ENCODE data around the gene SLC26A9.
A peak's percentile ranks its signal among the peaks of the same experiment; 100 is the strongest.

SLC26A9 gene

GRCh38 chr1:205943245-205943644 lies at the start of gene SLC26A9:
Gene SLC26A9 (minus strand): TSS chr1:205943456. CDS start chr1:205935820, 7,636 bp downstream.
- no peak for DNase-seq (ENCODE audit: low spot score)

GRCh38 chr1:205992218-205992882 lies 49.1 kb upstream of the SLC26A9 start:
- DNase-seq (ENCODE audit: low spot score) = no peak

- DNase-seq (ENCODE audit: low spot score) = no peak
Measured at GRCh38 chr1:205991237-205991636, 48.0 kb upstream of the SLC26A9 start.

DNA sequence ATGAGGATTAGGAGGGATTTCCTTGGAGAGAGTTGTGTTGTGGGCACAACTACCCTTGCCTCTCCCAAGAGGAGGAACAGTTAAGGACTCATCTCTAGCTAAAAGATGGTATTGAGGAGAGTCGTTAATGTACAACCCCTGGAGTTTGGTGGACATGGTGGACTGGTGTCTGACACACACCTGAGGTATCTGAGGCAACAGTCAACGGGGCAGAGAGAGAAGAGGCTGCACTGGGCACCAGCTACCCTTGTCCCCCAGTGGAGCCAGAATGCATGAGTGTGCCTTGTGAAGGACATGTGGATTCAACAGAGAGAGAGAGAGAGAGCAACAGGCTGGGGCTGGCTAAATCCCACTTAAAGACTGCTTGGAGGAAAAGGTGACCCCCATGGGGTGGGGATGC lies 47.0 kb upstream of the SLC26A9 start:
- DNase-seq (ENCODE audit: low spot score) = no peak

- DNase-seq (ENCODE audit: low spot score) = no peak
Measured at GRCh38 chr1:205989786-205990185, 46.5 kb upstream of the SLC26A9 start.

DNA sequence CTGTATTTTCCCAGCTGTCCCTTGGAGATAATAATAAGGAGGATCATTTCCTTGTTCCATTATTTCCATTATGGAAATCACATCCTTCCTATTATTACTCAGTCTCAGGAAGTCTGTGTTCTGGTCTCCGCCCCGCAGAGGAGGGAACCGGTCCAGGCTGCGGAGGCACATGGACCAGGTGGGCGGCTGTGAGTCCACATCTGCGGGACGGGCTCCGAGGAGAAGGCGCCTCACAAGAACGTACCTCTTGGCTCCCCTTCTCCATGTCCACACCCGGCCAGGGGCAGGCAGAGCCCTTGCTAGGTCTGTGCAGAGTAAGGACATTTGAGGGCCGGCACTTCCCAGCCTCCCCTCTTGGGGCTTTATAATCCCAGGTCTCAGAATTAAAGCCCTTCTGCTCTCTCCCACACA lies 45.3 kb upstream of the SLC26A9 start:
- no peak for DNase-seq (ENCODE audit: low spot score)

DNA sequence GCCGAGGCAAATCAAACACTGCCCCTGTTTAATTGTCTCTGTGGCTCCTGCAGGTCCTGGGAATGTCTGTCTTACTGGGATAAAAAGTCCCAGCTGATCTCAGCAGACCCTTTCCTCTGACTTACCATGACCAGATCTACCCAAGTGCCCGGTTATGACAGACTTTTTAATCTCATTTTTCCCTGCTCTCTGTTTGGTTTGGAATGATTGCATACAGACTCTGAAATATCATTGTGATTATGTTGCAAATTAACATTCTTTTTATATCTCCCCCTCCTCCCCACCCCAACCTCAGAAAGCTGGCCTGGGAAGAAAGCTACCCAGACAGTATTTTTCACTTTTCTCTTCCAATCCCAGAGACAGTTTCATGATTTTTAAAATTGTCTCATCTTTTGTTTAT lies 43.6 kb upstream of the SLC26A9 start:
- DNase-seq (ENCODE audit: low spot score) = no peak

GRCh38 chr1:205986292-205986691 lies 43.0 kb upstream of the SLC26A9 start:
- no peak for DNase-seq (ENCODE audit: low spot score)

- DNase-seq (ENCODE audit: low spot score) = no peak
Measured at GRCh38 chr1:205985330-205986005, 42.2 kb upstream of the SLC26A9 start.

DNA sequence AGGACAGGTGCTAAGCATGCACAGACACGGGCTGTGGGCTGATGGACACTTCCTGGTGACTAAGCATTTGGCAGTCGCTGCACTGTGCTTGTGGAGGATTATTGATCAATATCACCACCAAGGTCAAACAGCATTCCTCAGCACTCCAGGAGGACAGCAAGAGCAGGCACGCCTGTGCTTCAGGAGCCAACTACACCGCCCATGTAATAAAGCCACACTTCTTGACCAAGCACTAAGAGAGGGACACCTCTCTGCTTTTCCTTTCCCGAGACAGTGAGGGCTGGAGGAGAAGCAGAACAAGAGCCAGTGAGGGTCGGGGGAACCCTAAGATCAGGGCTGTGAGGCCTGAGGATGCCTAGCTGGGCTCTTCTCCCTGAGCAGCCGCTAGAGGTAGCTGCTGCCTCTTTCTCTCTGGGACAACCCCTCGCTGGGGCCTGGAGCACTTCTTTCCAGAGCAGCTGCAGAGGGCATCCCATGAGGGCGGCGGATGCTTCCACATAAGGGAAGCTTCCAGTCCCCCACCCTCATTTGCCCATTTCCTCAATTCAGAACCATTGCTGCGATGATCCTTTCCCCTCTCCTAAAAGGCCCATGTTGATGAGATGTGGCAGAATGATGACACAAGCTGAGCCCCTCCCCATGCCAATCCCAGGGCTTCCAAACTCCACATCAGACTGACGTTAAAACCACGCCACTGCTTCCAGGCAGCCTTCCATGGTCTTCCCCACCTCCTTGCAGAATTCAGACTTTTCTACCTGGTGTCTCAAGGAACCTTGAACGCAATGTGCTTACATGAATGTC lies 40.9 kb upstream of the SLC26A9 start:
- peak; percentile 67 for DNase-seq (ENCODE audit: low spot score)

DNA sequence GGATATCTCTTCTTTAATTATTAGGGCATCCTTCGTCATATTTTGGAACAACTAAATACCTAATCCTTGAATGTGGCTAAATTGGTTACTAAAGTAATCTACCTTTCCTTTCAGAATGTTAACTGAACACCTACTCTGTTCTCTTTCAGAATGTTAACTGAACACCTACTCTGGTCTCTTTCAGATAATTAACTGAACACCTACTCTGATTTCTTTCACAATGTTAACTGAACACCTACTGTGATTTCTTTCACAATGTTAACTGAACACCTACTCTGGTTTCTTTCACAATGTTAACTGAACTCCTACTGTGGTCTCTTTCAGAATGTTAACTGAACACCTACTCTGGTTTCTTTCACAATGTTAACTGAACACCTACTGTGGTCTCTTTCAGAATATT lies 38.0 kb upstream of the SLC26A9 start:
- no peak for DNase-seq (ENCODE audit: low spot score)

DNA sequence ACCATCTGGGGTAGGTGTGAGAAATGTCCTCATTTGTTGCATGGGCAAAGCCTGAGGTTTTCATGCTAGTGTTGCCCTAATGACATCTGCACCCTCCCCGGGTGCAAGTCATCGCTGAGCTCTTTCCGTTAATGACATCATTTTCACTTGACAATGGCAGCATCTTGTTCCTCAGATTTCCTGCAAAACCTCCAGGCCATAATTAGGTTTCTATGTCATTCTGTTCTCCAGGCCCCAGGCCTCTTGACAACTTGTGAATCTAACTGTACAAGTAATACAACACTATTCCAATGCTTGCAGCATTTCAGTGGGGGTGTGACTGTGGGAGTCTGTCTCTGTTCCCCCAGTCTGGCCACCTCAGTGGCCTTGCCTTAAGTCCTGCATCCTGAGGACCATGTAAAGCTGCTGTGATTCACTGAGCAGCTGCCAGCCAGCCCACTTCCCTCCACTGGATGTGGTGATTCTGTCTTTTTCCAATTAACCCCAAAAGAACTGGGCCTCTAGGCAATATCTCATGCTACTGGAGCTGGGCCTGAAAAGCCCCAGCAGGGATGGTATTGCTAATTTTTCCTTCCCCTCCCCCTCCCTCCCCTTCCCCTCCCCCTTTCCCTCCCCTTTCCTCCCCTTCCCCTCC lies 37.1 kb upstream of the SLC26A9 start:
- DNase-seq (ENCODE audit: low spot score) = no peak

GRCh38 chr1:205979301-205979700 lies 36.0 kb upstream of the SLC26A9 start:
- DNase-seq (ENCODE audit: low spot score) = no peak

DNA sequence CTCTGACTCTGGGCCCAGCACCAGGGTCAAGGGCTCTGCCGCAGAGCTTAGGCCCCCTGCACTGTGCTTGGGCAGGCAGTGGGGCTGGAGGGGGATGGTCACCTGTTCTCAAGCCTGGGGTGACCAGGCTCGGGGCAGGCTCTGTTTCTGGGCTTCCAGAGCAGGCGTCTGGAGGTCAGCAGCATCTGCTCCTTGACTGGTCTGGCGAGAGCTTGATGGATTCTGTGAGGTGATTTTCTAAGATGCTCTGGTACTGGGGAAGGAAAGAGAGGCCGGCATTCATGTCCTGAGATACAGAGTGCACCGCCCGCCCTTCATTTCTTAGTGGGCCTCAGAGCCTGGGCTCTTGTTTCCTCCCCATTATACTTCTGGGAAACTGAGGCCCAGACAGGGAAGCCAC lies 35.4 kb upstream of the SLC26A9 start:
- no peak for DNase-seq (ENCODE audit: low spot score)

DNA sequence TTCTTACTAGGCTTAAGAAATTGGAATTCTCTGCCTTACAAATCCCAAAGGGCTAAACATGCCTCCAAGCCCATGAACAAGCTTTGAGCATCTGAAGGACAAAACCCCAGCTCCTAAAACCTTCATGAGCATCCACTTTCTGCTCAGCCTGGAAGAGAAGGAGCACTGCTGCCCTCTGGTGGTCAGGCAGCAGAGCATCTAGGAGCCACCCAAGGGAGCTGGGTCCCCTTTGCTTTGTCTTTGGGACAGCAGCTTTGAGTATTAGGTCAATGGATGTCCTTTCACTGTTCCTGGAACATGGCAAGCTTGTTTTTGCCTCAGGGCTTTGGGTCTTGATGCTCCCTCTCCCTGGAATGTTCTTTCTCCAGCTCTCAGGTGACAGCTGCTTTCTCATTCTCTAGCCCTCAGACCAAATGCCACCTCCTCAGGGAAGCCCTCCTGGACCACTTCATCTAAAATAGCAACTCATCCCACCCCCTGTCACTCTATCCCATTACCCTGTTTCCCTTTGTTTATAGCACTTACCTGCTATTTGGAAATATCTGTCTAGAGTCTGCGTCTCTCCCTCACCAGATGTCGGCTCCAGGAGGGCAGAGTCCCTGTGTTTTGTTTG lies 34.3 kb upstream of the SLC26A9 start:
- DNase-seq (ENCODE audit: low spot score) = peak; percentile 84

- peak; percentile 23 for DNase-seq (ENCODE audit: low spot score)
Measured at GRCh38 chr1:205976708-205977401, 33.6 kb upstream of the SLC26A9 start.

GRCh38 chr1:205976036-205976435 lies 32.8 kb upstream of the SLC26A9 start:
- DNase-seq (ENCODE audit: low spot score) = no peak

DNA sequence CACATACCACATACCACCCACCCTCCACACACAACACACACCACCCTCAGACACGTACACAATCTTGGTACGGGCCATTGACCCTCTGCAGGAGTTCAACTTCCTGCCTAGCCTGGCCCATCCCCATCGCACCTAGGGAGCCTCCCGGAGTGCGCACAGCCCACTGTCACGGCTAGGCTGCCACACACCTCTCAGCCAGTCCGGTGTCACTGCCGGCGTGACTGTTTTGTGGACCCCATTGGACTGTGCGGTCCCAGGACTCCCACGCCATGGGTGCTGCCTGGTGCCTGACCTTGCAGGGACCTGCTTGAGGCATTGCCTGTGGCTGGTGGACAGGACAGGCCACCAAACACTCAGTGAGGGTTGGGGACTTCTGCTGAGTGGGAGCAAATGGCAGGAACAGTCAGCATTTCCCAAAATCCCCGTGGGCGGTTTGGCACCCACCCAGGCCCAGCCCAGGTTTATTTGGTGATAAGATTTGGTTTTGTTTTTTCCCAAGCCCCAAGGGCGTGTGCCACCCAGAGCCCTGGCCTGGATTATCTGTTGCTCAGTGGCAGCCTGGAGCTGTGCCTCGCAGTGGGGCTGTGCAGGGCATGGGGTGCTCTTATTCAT lies 32.2 kb upstream of the SLC26A9 start:
- DNase-seq (ENCODE audit: low spot score) = no peak

- no peak for DNase-seq (ENCODE audit: low spot score)
Measured at GRCh38 chr1:205974712-205975111, 31.5 kb upstream of the SLC26A9 start.

DNA sequence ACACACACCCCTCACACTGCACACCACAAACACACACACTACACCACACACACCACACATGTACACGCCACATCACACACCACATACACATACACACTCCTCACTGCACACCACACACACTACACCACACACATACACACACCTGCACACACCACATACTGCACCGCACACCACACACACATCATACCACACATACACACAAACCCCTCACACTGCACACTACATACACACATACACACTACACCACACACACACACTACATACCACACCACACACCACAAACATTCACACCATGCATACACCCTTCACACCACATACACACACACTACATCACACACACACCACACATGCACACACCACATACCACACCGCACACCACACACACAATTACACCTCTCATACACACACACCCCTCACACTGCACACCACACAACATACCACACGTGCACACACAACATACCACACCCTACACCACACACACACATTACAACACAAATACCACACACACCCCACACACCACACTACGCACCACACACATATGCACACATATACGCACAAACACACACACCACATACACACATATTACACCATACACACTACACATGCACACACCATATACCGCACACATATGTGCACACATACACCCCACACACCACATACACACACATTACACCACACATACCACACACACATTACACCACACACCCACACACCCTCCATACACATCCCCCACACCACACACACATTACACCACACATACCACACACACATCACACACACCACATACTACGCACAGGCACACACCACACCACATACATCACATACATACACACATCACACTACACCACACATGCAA lies 30.3 kb upstream of the SLC26A9 start:
- no peak for DNase-seq (ENCODE audit: low spot score)
